Measurements from ENCODE around the gene ADAMTS6.
"Not testable (repeated sequence)": the region's sequence is repeated elsewhere in the genome, so short reads cannot be mapped to it uniquely, and the experiment has no call there.

ADAMTS6 gene

GRCh38 chr5:65190328-65191053, 291.2 kb downstream of the ADAMTS6 start:
- no peak overlapping the region for H3K27ac ChIP-seq
- no peak for TF ChIP-seq CTCF (conservative IDR thresholded peaks at IDR 0.05)

- no peak overlapping the region for H3K27ac ChIP-seq
- TF ChIP-seq CTCF (conservative IDR thresholded peaks at IDR 0.05) = no peak
These were observed 295.0 kb downstream of the ADAMTS6 start for GRCh38 chr5:65186646-65187227.

- TF ChIP-seq CTCF (conservative IDR thresholded peaks at IDR 0.05) = no peak
- H3K27ac ChIP-seq = no peak overlapping the region
These were observed 296.3 kb downstream of the ADAMTS6 start for GRCh38 chr5:65185468-65185867.

- no peak overlapping the region for H3K27ac ChIP-seq
- no peak for TF ChIP-seq CTCF (conservative IDR thresholded peaks at IDR 0.05)
These were observed 296.9 kb downstream of the ADAMTS6 start for GRCh38 chr5:65184780-65185179.

GRCh38 chr5:65174231-65174630, 307.5 kb downstream of the ADAMTS6 start:
- not testable (repeated sequence) for H3K27ac ChIP-seq

GRCh38 chr5:65173130-65173525, 308.6 kb downstream of the ADAMTS6 start:
- H3K27ac ChIP-seq = no peak overlapping the region
- TF ChIP-seq CTCF (conservative IDR thresholded peaks at IDR 0.05) = no peak

- no peak overlapping the region for H3K27ac ChIP-seq
- no peak for TF ChIP-seq CTCF (conservative IDR thresholded peaks at IDR 0.05)
These were observed 309.1 kb downstream of the ADAMTS6 start for GRCh38 chr5:65172486-65173129.

GRCh38 chr5:65171645-65172044, 310.1 kb downstream of the ADAMTS6 start:
- H3K27ac ChIP-seq = no peak overlapping the region
- TF ChIP-seq CTCF (conservative IDR thresholded peaks at IDR 0.05) = no peak

Measured in VCaP (cell line).